ENCODE measurements around the gene MSL3.

MSL3 gene

DNA sequence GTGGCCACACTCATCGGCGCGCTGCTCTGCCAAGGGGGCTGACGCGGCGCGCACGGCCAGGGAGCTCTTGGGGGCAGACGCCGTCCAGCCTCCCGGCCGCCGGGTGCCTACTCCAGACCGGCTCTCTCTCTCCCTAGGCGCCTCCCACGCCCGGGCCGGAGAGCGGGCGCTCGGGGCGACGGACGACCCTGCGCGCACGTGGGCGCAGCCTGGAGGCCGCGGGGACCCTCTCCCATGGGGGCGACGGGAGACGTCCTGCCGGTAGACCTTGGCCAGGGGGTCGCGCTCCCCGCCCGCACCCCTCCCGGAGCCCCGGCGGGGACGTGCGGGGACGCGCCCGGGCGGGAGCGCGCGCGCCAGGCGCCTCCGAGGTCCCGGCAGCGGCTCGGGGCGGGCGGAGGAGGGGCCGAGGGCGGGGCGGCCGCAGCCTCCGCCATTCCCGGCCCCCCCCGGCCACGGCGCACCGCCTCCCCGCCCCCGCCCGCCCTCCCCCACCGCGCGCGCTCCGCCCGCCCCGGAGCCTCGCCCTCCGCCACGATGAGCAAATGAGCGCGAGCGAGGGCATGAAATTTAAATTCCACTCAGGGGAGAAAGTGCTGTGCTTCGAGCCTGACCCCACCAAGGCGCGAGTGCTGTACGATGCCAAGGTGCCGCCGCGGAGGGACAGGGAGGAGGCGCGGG, at the start of gene MSL3:
Gene MSL3 (plus strand): TSS at position 519 of the 681 bp plus-strand sequence. CDS start 27 bp downstream, at position 546.
- no peak for DNase-seq (ENCODE audit: low read depth, low spot score)

DNA sequence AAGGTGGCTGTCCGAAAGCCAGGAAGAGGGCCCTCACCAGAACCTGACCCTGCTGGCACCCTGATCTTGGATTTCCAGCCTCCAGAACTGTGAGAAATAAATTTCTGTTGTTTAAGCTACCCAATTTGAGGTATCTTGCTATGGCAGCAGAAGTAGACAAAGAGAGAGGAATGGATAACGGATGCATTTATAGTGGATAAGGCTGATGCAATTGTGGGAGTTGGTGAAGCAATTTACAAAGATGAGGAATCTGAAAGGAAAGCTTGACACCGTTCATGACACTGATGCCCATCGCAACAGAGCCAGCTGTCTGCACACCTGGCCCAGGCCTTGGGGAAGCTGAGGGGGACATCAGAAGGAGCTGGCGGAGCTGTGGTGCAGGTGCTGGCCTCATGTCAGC, 35.7 kb upstream of the MSL3 start:
- no peak for DNase-seq (ENCODE audit: low read depth, low spot score)

DNA sequence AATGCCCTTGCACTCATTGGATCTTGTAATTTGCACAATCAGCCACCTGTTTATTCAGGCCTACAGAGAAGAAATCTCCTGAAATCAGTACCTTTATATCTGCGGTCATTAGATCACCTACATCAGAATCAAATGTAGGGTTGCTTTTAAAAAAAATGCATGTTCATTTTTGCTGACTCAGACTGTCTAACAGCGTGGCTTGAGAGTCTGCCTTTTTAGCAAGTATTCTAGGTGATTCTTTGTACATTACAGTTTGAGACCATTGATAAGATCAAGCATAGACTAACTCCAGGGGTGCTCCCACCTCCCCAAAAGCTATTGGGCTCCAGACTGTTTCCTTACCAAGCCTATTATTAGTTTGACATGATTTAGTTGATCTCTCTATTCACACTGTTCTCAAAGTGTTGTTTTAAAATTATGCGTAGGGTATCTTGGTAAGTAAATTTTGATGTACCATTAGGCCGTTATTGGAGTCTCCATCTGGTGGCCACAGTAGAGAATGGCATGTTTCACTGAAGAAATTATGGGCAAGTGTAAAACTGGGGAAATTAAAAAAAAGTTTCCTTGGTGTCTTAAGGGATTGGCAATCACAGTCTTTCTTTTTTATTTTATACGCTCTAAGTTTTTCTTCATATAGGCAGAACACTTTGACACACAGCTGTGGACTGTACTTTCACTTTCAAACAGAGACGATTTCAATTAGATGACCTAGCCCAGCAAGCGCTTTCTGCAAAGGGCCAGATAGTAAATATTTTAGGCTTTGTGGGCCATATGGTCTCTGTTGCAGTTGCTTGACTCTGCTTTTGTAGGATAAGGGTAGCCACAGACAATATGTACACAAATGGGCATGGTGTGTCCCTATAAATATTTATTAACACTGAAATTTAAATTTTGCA, 33.7 kb upstream of the MSL3 start:
- DNase-seq (ENCODE audit: low read depth, low spot score): no peak

GRCh38 chrX:11725631-11726442, 32.2 kb upstream of the MSL3 start:
- DNase-seq (ENCODE audit: low read depth, low spot score): no peak

GRCh38 chrX:11728556-11728955, 29.5 kb upstream of the MSL3 start:
- no peak for DNase-seq (ENCODE audit: low read depth, low spot score)

DNA sequence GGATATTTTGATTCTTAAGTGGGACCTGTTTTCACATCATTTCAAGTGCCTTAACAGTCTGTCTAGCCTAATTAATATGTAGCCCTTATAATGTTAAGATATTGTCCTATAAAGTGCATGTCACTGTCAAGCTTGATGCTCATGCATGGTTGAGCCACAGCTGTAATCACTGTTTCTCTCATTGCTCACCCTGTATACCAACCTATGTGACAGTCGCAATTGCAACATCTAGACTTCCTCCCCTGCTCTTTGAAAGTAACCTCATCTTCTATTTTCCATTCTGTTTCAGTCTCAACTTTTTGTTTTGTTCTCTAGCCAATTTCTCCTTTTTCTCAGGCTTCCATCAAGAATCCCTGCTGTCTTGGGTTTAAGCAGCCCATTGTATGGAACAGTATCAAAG, 24.4 kb upstream of the MSL3 start:
- DNase-seq (ENCODE audit: low read depth, low spot score): no peak

DNA sequence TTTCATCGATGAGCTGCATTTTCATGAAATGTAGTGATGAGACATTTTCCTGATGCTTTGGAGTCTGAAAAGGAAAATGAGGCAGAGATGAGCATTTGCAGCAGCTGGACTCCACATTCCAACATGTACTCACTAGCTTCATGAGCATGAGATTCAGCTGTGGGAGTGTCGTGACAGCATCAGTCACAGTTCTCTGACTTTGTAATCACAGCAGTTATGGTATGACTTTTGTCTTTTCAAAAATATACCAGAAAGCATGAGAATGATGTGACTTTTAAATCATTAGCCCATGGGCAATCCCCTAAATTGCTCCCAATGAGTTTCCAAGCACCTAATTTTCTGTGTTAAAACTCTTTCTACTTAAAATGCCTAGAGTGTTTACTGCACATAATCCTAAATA, 18.3 kb upstream of the MSL3 start:
- no peak for DNase-seq (ENCODE audit: low read depth, low spot score)

GRCh38 chrX:11740794-11741193, 17.2 kb upstream of the MSL3 start:
- DNase-seq (ENCODE audit: low read depth, low spot score): no peak

- no peak for DNase-seq (ENCODE audit: low read depth, low spot score)
Observed at GRCh38 chrX:11741574-11741973, 16.5 kb upstream of the MSL3 start.

- no peak for DNase-seq (ENCODE audit: low read depth, low spot score)
Observed at GRCh38 chrX:11745881-11746280, 12.2 kb upstream of the MSL3 start.

DNA sequence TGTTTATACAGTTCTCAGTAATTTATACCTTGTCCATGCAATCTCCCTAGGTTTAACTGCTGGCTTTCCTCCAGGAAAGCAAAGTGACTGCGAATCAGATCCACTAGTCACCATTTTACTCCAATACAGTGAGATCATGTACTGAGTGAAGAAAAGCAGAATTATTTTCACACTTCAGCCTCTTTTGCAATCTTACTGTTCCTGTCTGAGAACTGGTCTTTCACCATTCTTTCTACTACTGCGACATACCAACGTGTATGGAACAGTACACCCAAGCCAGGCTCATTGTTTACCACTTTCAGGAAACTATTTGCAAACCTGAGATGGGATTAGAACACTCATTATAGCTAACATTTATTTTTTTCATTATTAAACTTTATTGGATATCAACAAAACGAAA, 8.0 kb upstream of the MSL3 start:
- DNase-seq (ENCODE audit: low read depth, low spot score): no peak

DNA sequence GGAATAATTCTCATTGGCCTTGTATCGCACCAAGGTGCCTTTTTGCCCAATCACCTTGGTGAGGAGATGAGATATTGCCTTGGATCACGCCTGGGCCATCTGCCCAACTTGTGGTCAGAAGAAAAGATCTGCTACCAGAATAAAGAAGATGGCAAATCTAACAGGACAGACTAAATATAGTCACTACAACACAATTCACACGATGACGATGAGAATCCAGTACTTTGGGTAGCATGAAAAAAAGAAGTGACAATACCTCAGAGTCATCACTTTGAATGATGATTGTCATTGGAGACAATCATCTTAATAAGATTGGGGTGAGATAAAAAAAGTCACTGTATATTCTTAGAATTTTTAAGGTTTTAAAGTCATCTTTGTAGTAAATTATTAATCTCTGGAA, 7.3 kb upstream of the MSL3 start:
- DNase-seq (ENCODE audit: low read depth, low spot score): no peak

- no peak for DNase-seq (ENCODE audit: low read depth, low spot score)
Observed at GRCh38 chrX:11751261-11751660, 6.8 kb upstream of the MSL3 start.

DNA sequence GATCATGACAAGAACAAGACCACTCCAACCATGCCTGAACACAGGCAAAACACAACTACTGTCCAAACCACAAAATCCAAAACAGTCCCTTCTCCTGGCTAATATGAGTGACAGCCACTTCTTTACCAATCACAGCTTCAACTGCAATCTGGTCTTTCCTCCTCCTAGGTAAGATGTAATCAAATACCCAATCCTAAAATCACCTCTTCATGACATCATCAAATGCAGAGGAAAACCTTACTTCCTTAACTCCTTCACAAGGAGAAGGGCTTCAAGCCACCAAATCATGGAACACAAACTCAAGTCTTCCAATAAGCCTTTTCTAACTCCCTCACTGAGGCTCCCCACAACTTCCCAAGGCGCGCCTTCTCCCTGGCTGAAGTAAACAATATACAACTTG, 4.4 kb upstream of the MSL3 start:
- DNase-seq (ENCODE audit: low read depth, low spot score): no peak

DNA sequence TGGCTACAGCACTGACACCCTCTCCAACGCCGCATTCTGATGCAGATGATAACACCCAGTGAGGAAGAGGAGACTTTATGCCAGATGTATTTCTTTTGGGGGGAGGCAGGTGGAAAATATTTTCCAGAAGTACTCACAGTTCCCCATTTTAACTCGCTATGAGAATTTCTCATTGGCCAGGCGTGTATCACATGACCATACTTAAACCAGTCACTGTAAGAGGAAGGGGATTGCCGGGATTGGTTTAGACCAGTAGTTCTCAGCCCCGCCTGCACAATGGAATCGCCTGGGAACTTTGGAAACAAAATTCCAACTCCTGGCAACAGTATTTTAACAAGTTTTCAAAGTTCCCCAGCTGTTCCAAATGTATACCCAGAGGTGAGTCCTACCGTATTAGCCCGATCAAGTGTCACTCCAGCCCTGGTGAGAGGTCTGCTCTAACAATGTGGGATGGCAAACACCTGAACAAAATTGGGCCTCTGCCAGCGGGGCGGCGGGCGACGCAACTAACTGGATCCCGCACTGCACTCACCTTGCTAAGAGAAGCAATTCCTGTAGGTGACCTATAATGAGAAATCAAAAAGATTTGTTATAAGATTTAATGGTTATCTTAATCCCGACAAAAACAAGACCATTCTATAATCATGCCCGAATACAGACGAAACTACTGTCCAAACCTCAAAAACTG, 2.9 kb upstream of the MSL3 start:
- DNase-seq (ENCODE audit: low read depth, low spot score): no peak

DNA sequence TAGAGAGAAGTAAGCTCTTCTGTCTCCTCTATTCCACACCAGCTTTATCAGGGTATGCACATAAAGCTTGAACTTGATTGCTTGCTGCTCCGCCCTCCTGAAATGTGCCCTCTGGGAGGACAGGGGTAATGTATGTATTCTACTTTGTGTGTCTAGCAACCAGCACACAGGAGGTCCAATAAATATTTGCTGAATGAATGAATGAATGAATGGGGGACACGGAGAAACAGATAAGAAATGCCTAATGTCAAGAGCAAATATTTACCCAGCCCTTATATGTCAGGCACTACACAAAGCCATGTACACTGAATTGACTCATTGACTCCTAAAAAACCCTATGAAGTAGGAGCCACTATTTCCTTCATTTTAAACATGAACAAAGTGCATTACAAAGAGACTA, 2.3 kb upstream of the MSL3 start:
- DNase-seq (ENCODE audit: low read depth, low spot score): no peak

DNA sequence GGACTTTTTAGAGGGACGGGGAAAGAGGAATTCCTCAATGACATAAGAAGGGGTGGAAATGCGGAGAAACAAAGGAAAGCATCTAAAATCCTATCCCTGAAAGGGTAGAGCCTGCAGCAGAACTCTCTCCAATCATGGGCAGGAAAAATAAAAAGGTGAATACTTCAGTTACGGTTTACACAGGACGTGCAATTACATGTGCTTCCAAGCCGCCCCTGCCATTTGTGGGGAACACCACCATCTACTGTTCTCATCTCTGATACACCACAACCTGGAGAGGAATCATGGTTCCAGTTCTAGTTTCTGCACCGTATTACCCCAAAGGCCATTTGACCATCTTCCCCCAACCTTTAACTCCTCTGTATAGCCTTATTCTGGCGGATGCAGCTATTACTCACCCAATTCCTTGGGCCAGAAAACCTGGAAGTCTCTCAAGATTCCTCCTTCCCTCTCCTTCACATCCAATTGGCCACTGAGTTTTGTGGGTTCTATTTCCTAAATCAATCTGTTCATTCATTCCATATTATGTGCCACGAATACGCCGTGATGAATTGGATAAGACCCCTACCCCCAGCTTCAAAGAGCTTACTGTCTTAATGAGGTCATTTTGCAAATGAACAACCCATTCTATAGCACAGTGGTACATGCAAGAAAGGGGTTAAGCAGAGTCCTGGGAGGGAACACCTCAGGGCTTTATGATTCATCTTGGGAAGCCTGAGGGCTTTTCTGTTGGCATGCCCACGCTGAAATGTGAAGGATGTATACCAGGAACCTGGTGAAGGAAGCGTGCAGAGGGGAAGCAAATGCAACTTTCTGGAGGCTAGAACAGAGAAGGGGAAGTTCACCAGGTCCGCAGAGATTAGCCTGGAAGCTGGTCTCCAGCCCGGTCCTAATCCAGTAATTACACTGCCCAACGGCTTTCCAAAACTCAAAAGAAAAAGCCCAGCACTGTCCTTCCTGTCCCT, 1.4 kb upstream of the MSL3 start:
- no peak for DNase-seq (ENCODE audit: low read depth, low spot score)

DNA sequence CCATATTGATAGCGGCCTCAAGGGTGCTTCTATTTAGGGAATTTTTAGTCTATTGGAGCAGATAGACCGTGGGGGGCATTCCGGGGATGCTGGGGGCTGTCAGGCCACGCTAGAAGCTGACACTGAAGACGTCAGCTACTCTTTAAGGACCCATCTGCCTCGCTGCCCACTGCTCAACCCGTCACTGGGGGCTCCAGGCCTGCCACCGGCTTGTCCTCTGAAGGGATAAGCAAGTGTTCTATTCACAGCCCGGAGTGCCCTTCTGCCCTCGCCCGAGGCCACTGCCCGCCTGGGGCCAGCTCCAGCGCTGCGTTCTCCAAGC, 679 bp upstream of the MSL3 start:
- no peak for DNase-seq (ENCODE audit: low read depth, low spot score)

GRCh38 chrX:11758400-11759171, 549 bp downstream of the MSL3 start:
- peak; percentile 32 for DNase-seq (ENCODE audit: low read depth, low spot score)

DNA sequence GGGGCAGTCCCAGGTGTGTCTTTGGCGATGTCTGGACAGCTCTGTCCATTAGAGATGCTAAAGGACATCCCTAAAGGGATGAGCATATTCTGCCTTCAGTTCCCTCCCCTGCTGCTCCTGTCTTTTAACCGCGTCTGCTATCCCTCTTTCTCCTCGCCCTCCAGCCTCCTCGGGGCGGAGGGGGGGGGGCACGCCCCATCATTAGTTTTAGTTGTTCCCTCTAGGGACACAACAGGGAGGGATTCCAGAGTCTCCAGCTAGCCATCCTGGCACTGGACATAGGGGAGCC, 1.1 kb downstream of the MSL3 start:
- DNase-seq (ENCODE audit: low read depth, low spot score): no peak
